HepG2 (cell line): Measurements from ENCODE around the gene ISOC2. TPM values are rescaled to one million over a fixed set of nuclear protein-coding genes. Genes with fewer than 3 reads are reported as not detected.

Experiments
- ATAC-seq: fragments of 200-7000 bp; cut with Tn5 transposase; 3 replicates; pipeline ENCODE4 v1.9.1; 2020; ENCODE audit warnings: mild to moderate bottlenecking, moderate library complexity
- BruUV-seq: library from RNA; stranded (reverse); fragments of 400-500 nt; replicated peaks from 2 replicates; lab custom pipeline; 2021; lab: Mats Ljungman, UMichigan
- CTCF ChIA-PET: fragments of 300-600 bp; formaldehyde crosslinking; extraction: SDS; loops from one replicate; lab custom pipeline; 2021; ENCODE audit warnings: low total read pairs, inconsistent platforms, low intra/inter-chr PET ratio; lab: Yijun Ruan, JAX
- POLR2A ChIA-PET: fragments of 350-600 bp; sonication (Branson Sonifier 250); formaldehyde crosslinking; loops from one replicate; lab custom pipeline; 2020; ENCODE audit warnings: antibody characterized with exemption, inconsistent platforms; lab: Yijun Ruan, JAX
- DNase-seq: peaks from one replicate; pipeline ENCODE4 v3.0.0-alpha.2; 2015; ENCODE audit warnings: low spot score
- FAIRE-seq: peaks from 3 replicates; lab custom pipeline; 2011; peaks lifted over from hg19 to GRCh38; lab: Jason Lieb, UNC
- H2AFZ ChIP-seq: one replicate; pipeline ENCODE4 v1.6.1; 2011; ENCODE audit warnings: low read length, inconsistent platforms
- H3K27ac ChIP-seq: fragments of 300-600 bp; 3 replicates; pipeline ENCODE4 v1.8.0; 2011; ENCODE audit warnings: mixed run types, mild to moderate bottlenecking, mixed read lengths, low read length, inconsistent platforms; ENCODE audit not compliant: insufficient read depth; ENCODE audit errors: extremely low read length
- H3K27me3 ChIP-seq, 2 experiments: fragments of 200-600 bp in 1 of 2; 2 replicates in 1 of 2; 3 replicates in 1 of 2; pipeline versions ENCODE4 v1.6.0 to v1.8.0; 2011; ENCODE audit warnings: low read length in 2 of 2, mild to moderate bottlenecking in 2 of 2, moderate library complexity in 2 of 2, inconsistent platforms in 1 of 2; ENCODE audit not compliant: insufficient read depth in 2 of 2, control insufficient read depth in 1 of 2
- H3K36me3 ChIP-seq, 2 experiments: fragments of 200-600 bp in 1 of 2; replicated peaks in 1 of 2; 2 replicates in 1 of 2; 3 replicates in 1 of 2; pipeline versions ENCODE4 v1.5.1 to v1.8.0; 2011; ENCODE audit warnings: low read length in 2 of 2, inconsistent platforms in 1 of 2; ENCODE audit not compliant: insufficient read depth in 2 of 2, control insufficient read depth in 1 of 2
- H3K4me1 ChIP-seq: 2 replicates; pipeline ENCODE4 v1.5.1; 2012; ENCODE audit warnings: low read length, inconsistent platforms; ENCODE audit not compliant: insufficient read depth
- H3K4me2 ChIP-seq: 2 replicates; pipeline ENCODE4 v1.6.0; 2011; ENCODE audit warnings: low read depth, low read length, inconsistent platforms
- H3K4me3 ChIP-seq, 3 experiments: fragments of 200-600 bp in 1 of 3; sonication (generic), shearing (Covaris generic) in 1 of 3; replicated peaks in 1 of 3; 2 replicates each; pipeline ENCODE4 v1.5.1; 2011 to 2016; ENCODE audit warnings: low read length in 3 of 3, inconsistent platforms in 2 of 3, low read depth in 2 of 3, mild to moderate bottlenecking in 2 of 3, control low read depth in 1 of 3, mixed read lengths in 1 of 3; ENCODE audit not compliant: insufficient read depth in 1 of 3
- H3K79me2 ChIP-seq: one replicate; pipeline ENCODE4 v1.6.1; 2011; ENCODE audit warnings: low read length, inconsistent platforms; ENCODE audit not compliant: insufficient read depth
- H3K9ac ChIP-seq: 2 replicates; pipeline ENCODE4 v1.6.0; 2011; ENCODE audit warnings: mild to moderate bottlenecking, low read depth, low read length, inconsistent platforms; ENCODE audit not compliant: insufficient read depth
- H3K9me3 ChIP-seq: 2 replicates; pipeline ENCODE4 v1.5.1; 2012; ENCODE audit warnings: mild to moderate bottlenecking, low read length
- H4K20me1 ChIP-seq: 2 replicates; pipeline ENCODE4 v1.6.0; 2011; ENCODE audit warnings: inconsistent platforms, mild to moderate bottlenecking, low read length, moderate library complexity; ENCODE audit not compliant: insufficient read depth
- EZH2 ChIP-seq: conservative IDR thresholded peaks from 2 replicates; pipeline ENCODE4 v1.6.1; 2012; ENCODE audit warnings: mild to moderate bottlenecking, low read depth, low read length, moderate library complexity
- HOXA3 ChIP-seq: sonication (generic); formaldehyde crosslinking; IDR thresholded peaks from 2 replicates; pipeline ENCODE4 v1.5.0; 2020; ENCODE audit warnings: missing genetic modification reagents
- PCBP2 ChIP-seq: fragments of 200-400 bp; formaldehyde crosslinking; optimal IDR thresholded peaks from 2 replicates; pipeline ENCODE3; 2018; ENCODE audit warnings: low read length, low read depth; ENCODE audit not compliant: poor library complexity, severe bottlenecking
- RARA ChIP-seq: IDR thresholded peaks from 2 replicates; pipeline ENCODE4 v1.6.1; 2016; ENCODE audit warnings: missing genetic modification reagents, missing compliant biosample characterization
- REPIN1 ChIP-seq: sonication (generic); formaldehyde crosslinking; IDR thresholded peaks from 2 replicates; pipeline ENCODE4 v1.8.0; 2022; ENCODE audit warnings: missing genetic modification reagents, low read depth, mild to moderate bottlenecking, borderline replicate concordance
- SMAD1 ChIP-seq: sonication (generic); formaldehyde crosslinking; IDR thresholded peaks from 2 replicates; pipeline ENCODE4 v1.4.0; 2020; ENCODE audit warnings: missing genetic modification reagents, low read depth, mild to moderate bottlenecking, borderline replicate concordance
- ZKSCAN5 ChIP-seq: sonication (generic); formaldehyde crosslinking; IDR thresholded peaks from 2 replicates; pipeline ENCODE4 v1.5.1; 2020; ENCODE audit warnings: mild to moderate bottlenecking, missing genetic modification reagents
- ZNF343 ChIP-seq: sonication (generic); formaldehyde crosslinking; IDR thresholded peaks from 2 replicates; pipeline ENCODE4 v1.4.0; 2020; ENCODE audit warnings: mild to moderate bottlenecking, missing genetic modification reagents
- ZNF484 ChIP-seq: sonication (generic); formaldehyde crosslinking; IDR thresholded peaks from 2 replicates; pipeline ENCODE4 v1.5.1; 2020; ENCODE audit warnings: mild to moderate bottlenecking, low read depth, missing genetic modification reagents, borderline replicate concordance
- ZNF501 ChIP-seq: sonication (generic); formaldehyde crosslinking; IDR thresholded peaks from 2 replicates; pipeline ENCODE4 v1.5.1; 2020; ENCODE audit warnings: mild to moderate bottlenecking, moderate library complexity, missing genetic modification reagents
- ZNF629 ChIP-seq: sonication (generic); formaldehyde crosslinking; conservative IDR thresholded peaks from 2 replicates; pipeline ENCODE4 v1.5.0; 2020; ENCODE audit warnings: missing genetic modification reagents
- ZNF687 ChIP-seq: sonication (generic); formaldehyde crosslinking; IDR thresholded peaks from 2 replicates; pipeline ENCODE4 v1.5.1; 2020; ENCODE audit warnings: mild to moderate bottlenecking, missing genetic modification reagents, moderate library complexity
- ZNF850 ChIP-seq: sonication (generic); formaldehyde crosslinking; conservative IDR thresholded peaks from 2 replicates; pipeline ENCODE4 v1.9.0; 2021; ENCODE audit warnings: mild to moderate bottlenecking, missing genetic modification reagents
- WGBS: methylation state at CpG from one replicate; pipeline ENCODE4 v1.1.6; 2017; ENCODE audit warnings: low lambda C conversion rate; 5-methylcytosine and 5-hydroxymethylcytosine counted together
- in situ Hi-C: cut with HindIII; loops from 2 replicates; pipeline ENCODE4 v1.10.0; 2017; ENCODE audit warnings: low pct_unique_long_range_greater_than_20kb; ENCODE audit not compliant: extremely low pct_ligation_motif_present
- intact Hi-C: fragments of 100-400 bp; cut with micrococcal nuclease; formaldehyde crosslinking; loops from one replicate; pipeline ENCODE4 v1.10.0; 2022; ENCODE audit not compliant: unreplicated experiment
- polyA plus RNA-seq, 8 experiments: library from polyadenylated mRNA; depleted of rRNA in 3 of 8; stranded (reverse) in 7 of 8; unstranded in 1 of 8; fragments of >200 nt; fragmentation: Illumina TruSeq in 4 of 8; extraction: Trizol in 4 of 8; gene quantifications; 2 replicates each; pipeline versions ENCODE4 v1.2.1 to v1.2.3, GENCODE V29; 2011 to 2016; ENCODE audit warnings: low read depth in 4 of 8, missing spikeins in 1 of 8, mixed read lengths in 1 of 8; ENCODE audit not compliant: insufficient read depth in 1 of 8
- total RNA-seq, 5 experiments: library from RNA; depleted of rRNA; stranded (reverse); fragments of >200 nt; fragmentation: Illumina TruSeq; extraction: Trizol; gene quantifications; 2 replicates each; pipeline ENCODE4 v1.2.3, GENCODE V29; 2016; ENCODE audit warnings: low read depth in 1 of 5
- TF ChIP-seq, protein P1 (sequence below): sonication (generic); formaldehyde crosslinking; IDR thresholded peaks from 2 replicates; pipeline ENCODE4 v1.8.1; 2023; ENCODE audit warnings: mild to moderate bottlenecking, moderate library complexity, missing genetic modification reagents

The ISOC2 gene
- total and polyA plus RNA-seq, 2 of the 13 experiments (the other 11 are each of a cell fraction or from before 2014, with no cell fraction given): 76.8 to 105 TPM

DNA sequence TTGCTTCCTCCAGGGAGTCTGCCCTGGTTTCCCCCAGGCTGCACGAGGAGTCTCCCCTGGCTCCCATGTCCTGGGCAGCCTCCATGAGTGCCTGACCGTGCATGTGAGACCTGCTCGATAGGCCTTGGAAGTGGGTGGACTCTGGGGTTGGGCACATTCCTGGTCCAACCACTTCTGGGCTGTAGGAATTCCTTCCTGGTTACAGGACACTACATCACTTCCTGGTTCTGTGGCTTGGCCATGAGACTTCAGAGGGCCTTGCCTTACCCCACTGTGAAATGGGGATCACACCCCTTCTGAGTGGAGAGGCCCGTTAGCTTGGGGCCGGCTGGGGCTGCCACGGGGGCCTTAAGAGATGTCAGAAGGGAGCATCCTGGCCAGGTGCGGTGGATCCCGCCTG is 11.0 kb upstream of the ISOC2 start (continued):
- TF ChIP-seq EZH2 (no peak), RARA (CRISPR knock-in tag) (no peak), ZNF687 (peak; percentile 44), ZNF629 (peak; percentile 90)

- ATAC-seq (no peak), DNase-seq (no peak), FAIRE-seq (no peak)
- H3K4me2 ChIP-seq: no peak overlapping the region
- TF ChIP-seq ZNF484 (no peak), ZNF850 (no peak), REPIN1 (no peak), SMAD1 (CRISPR knock-in tag) (no peak), ZNF501 (CRISPR knock-in tag) (no peak), ZKSCAN5 (CRISPR knock-in tag) (no peak), PCBP2 (no peak), ZNF343 (no peak), HOXA3 (CRISPR knock-in tag) (no peak)
- TF ChIP-seq, protein P1, sequence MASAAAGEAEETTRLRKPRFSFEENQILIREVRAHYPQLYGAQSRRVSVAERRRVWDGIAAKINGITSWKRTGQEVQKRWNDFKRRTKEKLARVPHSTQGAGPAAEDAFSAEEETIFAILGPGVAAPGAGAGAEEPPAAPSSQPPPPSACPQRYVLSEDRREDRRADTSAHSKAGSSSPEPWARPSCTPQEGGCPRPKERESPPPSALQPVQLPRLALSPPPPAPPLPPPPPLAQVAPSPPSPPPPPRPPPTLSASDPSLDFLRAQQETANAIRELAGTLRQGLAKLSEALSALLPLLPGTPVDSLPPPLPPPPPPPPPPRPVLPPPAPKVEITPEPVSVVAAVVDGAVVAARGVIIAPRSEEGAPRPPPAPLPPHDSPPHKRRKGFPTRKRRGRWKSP (CRISPR knock-in tag): no peak
- no TSS peak for BruUV-seq
- H3K9me3 ChIP-seq: no peaks in the 10 kb centered on the region
- ChIA-PET CTCF (no interaction called here), POLR2A (no interaction called here)
- H3K27me3 ChIP-seq: no peaks in the 10 kb centered on the region; a peak in 1 of 5 replicates
- H3K27ac ChIP-seq: no peak overlapping the region
- 83% methylated on average over 13 of the region's 13 CpGs for WGBS
- no peak overlapping the region for H3K9ac ChIP-seq
- no peaks in the 10 kb centered on the region for H3K36me3 ChIP-seq
- H2AFZ ChIP-seq: no peak overlapping the region
- no peaks in the 10 kb centered on the region for H4K20me1 ChIP-seq
- in situ Hi-C loops: no loop called here
- H3K4me1 ChIP-seq: peaks cover 59% of the 10 kb centered on the region
- no peaks in the 10 kb centered on the region for H3K79me2 ChIP-seq
- intact Hi-C loops: no loop called here
- no peak overlapping the region for H3K4me3 ChIP-seq
Measured at GRCh38 chr19:55471266-55471665, 9.8 kb upstream of the ISOC2 start.
